HCT116 (cell line): ENCODE data around the gene FSTL4. TPM values are rescaled to one million over a fixed set of nuclear protein-coding genes. Genes with fewer than 3 reads are reported as not detected.
A peak's percentile ranks its signal among the peaks of the same experiment; 100 is the strongest.

ENCODE experiments used
- ATAC-seq: fragments of 200-7000 bp; cut with Tn5 transposase; 2 replicates; pipeline ENCODE4 v1.9.1; 2020; ENCODE audit warnings: mild to moderate bottlenecking, moderate library complexity
- BruUV-seq: library from RNA; stranded (reverse); fragments of 400-500 nt; replicated peaks from 2 replicates; lab custom pipeline; 2021; lab: Mats Ljungman, UMichigan
- CTCF ChIA-PET: fragments of 300-600 bp; sonication (Branson Sonifier 250); formaldehyde crosslinking; loops from one replicate; lab custom pipeline; 2021; ENCODE audit warnings: antibody characterized with exemption; lab: Charles Lee
- POLR2A ChIA-PET: fragments of 300-600, 350-600 bp; sonication (Branson Sonifier 250); formaldehyde crosslinking; loops from one replicate; lab custom pipeline; 2021; ENCODE audit warnings: antibody characterized with exemption; lab: Charles Lee
- RAD21 ChIA-PET, 2 experiments: fragments of 300-600 bp; sonication (Branson Sonifier 250); formaldehyde crosslinking; loops; one replicate each; lab custom pipeline; 2023; ENCODE audit warnings: low total read pairs in 2 of 2; ENCODE audit not compliant: uncharacterized antibody in 2 of 2, unreplicated experiment in 2 of 2, low non-redundant PET in 1 of 2; lab: Charles Lee
- DNase-seq: peaks from one replicate; pipeline ENCODE4 v3.0.0-alpha.2; 2010; ENCODE audit warnings: low read depth, low spot score
- H2AFZ ChIP-seq: fragments of 200-600 bp; shearing (Covaris generic), sonication (generic); 2 replicates; pipeline ENCODE4 v1.6.1; 2017; ENCODE audit warnings: low read depth, mixed run types, mixed read lengths, antibody characterized with exemption, low read length; ENCODE audit not compliant: poor library complexity, severe bottlenecking
- H3K27ac ChIP-seq: 2 replicates; pipeline ENCODE4 v1.5.1; 2012; ENCODE audit warnings: low read depth, low read length
- H3K27me3 ChIP-seq: fragments of 200-600 bp; sonication (generic); 2 replicates; pipeline ENCODE4 v1.6.1; 2016; ENCODE audit warnings: mixed run types, low read length, mixed read lengths; ENCODE audit not compliant: insufficient read depth
- H3K36me3 ChIP-seq, 2 experiments: fragments of 200-500 bp in 1 of 2; fragments of 200-600 bp in 1 of 2; sonication (Bioruptor generic) in 1 of 2; sonication (generic) in 1 of 2; 2 replicates each; pipeline versions ENCODE4 v1.5.1 to v1.6.1; 2014 to 2016; ENCODE audit warnings: low read length in 2 of 2, inconsistent platforms in 1 of 2, mixed read lengths in 1 of 2, mixed run types in 1 of 2; ENCODE audit not compliant: insufficient read depth in 2 of 2, control insufficient read depth in 1 of 2
- H3K4me1 ChIP-seq, 2 experiments: fragments of 200-600 bp in 1 of 2; sonication (generic) in 1 of 2; 2 replicates each; pipeline versions ENCODE4 v1.5.1 to v1.6.1; 2012 to 2017; ENCODE audit warnings: low read length in 2 of 2, inconsistent platforms in 1 of 2, mild to moderate bottlenecking in 1 of 2, mixed read lengths in 1 of 2, mixed run types in 1 of 2, moderate library complexity in 1 of 2; ENCODE audit not compliant: insufficient read depth in 2 of 2, control insufficient read depth in 1 of 2
- H3K4me2 ChIP-seq: fragments of 200-600 bp; sonication (generic); 2 replicates; pipeline ENCODE4 v1.6.1; 2017; ENCODE audit warnings: mixed run types, low read length, mixed read lengths
- H3K4me3 ChIP-seq, 2 experiments: fragments of 200-600 bp in 1 of 2; sonication (generic) in 1 of 2; replicated peaks in 1 of 2; 2 replicates each; pipeline ENCODE4 v1.5.1; 2011 to 2016; ENCODE audit warnings: low read length in 2 of 2, control low read depth in 1 of 2, low read depth in 1 of 2, mild to moderate bottlenecking in 1 of 2, mixed read lengths in 1 of 2, mixed run types in 1 of 2
- H3K79me2 ChIP-seq: fragments of 200-600 bp; sonication (generic); 2 replicates; pipeline ENCODE4 v1.6.1; 2017; ENCODE audit warnings: mild to moderate bottlenecking, mixed run types, low read length, moderate library complexity, mixed read lengths; ENCODE audit not compliant: insufficient read depth
- H3K9ac ChIP-seq: fragments of 200-600 bp; sonication (generic); 2 replicates; pipeline ENCODE4 v1.6.1; 2016; ENCODE audit warnings: low read length, mixed read lengths
- H3K9me2 ChIP-seq: fragments of 200-600 bp; sonication (generic), shearing (Covaris generic); 2 replicates; pipeline ENCODE4 v1.6.1; 2017; ENCODE audit warnings: mixed run types, mild to moderate bottlenecking, moderate library complexity; ENCODE audit not compliant: insufficient read depth
- H3K9me3 ChIP-seq, 2 experiments: fragments of 200-500 bp in 1 of 2; fragments of 200-600 bp in 1 of 2; sonication (Bioruptor generic) in 1 of 2; sonication (generic) in 1 of 2; 2 replicates each; pipeline ENCODE4 v1.6.1; 2014 to 2017; ENCODE audit warnings: low read length in 2 of 2, mixed read lengths in 2 of 2, inconsistent platforms in 1 of 2, low read depth in 1 of 2, mild to moderate bottlenecking in 1 of 2, mixed run types in 1 of 2, moderate library complexity in 1 of 2; ENCODE audit not compliant: control insufficient read depth in 1 of 2, insufficient read depth in 1 of 2
- H4K20me1 ChIP-seq: fragments of 200-600 bp; sonication (generic), shearing (Covaris generic); 2 replicates; pipeline ENCODE4 v1.6.1; 2017; ENCODE audit warnings: mixed run types, mild to moderate bottlenecking, moderate library complexity; ENCODE audit not compliant: insufficient read depth
- CBX3 ChIP-seq: IDR thresholded peaks from 2 replicates; pipeline ENCODE4 v1.6.1; 2012; ENCODE audit warnings: low read depth
- CEBPB ChIP-seq: IDR thresholded peaks from 2 replicates; pipeline ENCODE4 v1.6.1; 2012; ENCODE audit warnings: low read depth
- EGR1 ChIP-seq: IDR thresholded peaks from 2 replicates; pipeline ENCODE4 v1.6.1; 2012; ENCODE audit warnings: low read depth
- EZH2 ChIP-seq: fragments of 200-600 bp; sonication (generic); IDR thresholded peaks from 2 replicates; pipeline ENCODE4 v1.6.1; 2017; ENCODE audit warnings: antibody characterized with exemption, mixed run types
- EZH2phosphoT487 ChIP-seq: fragments of 200-600 bp; IDR thresholded peaks from 2 replicates; pipeline ENCODE4 v1.6.1; 2018; ENCODE audit warnings: antibody characterized with exemption, borderline replicate concordance
- POLR2A ChIP-seq: IDR thresholded peaks from 2 replicates; pipeline ENCODE4 v1.7.0; 2011; ENCODE audit warnings: borderline replicate concordance; ENCODE audit not compliant: insufficient read depth, insufficient read length; ENCODE audit errors: extremely low read depth
- POLR2AphosphoS5 ChIP-seq: IDR thresholded peaks from 2 replicates; pipeline ENCODE4 v1.6.1; 2011; ENCODE audit warnings: mild to moderate bottlenecking, low read depth, low read length, moderate library complexity
- REST ChIP-seq: IDR thresholded peaks from 2 replicates; pipeline ENCODE4 v1.6.1; 2012; ENCODE audit warnings: low read depth
- SIN3A ChIP-seq: IDR thresholded peaks from 2 replicates; pipeline ENCODE4 v1.6.1; 2012; ENCODE audit warnings: low read depth
- SP1 ChIP-seq: IDR thresholded peaks from 2 replicates; pipeline ENCODE4 v1.6.1; 2012; ENCODE audit warnings: low read depth
- TCF7L2 ChIP-seq: IDR thresholded peaks from 2 replicates; pipeline ENCODE4 v1.7.0; 2011; ENCODE audit warnings: borderline replicate concordance, inconsistent platforms; ENCODE audit not compliant: insufficient read depth, insufficient read length; ENCODE audit errors: extremely low read depth
- YY1 ChIP-seq: IDR thresholded peaks from 2 replicates; pipeline ENCODE4 v1.6.1; 2011; ENCODE audit warnings: low read length, low read depth, moderate library complexity, mild to moderate bottlenecking; ENCODE audit not compliant: insufficient replicate concordance; ENCODE audit errors: extremely low read depth
- intact Hi-C: fragments of 100-400 bp; cut with micrococcal nuclease; formaldehyde crosslinking; loops from 2 replicates; pipeline ENCODE4 v1.10.0; 2022
- total RNA-seq: library from RNA; stranded (reverse); gene quantifications from one replicate; pipeline ENCODE4 v1.2.1, GENCODE V29; 2021; ENCODE audit not compliant: unreplicated experiment

The FSTL4 gene
- total RNA-seq, 1 experiment from 2014 or later, result 0.37 TPM

GRCh38 chr5:133618141-133618540 is 5.8 kb upstream of the FSTL4 start:
- H3K4me2 ChIP-seq, result peak overlapping the region; percentile 24; the same call in 1 of the 2 replicates
- H4K20me1 ChIP-seq, result no peaks in the 10 kb centered on the region
- no peaks in the 10 kb centered on the region for H3K9me2 ChIP-seq
- intact Hi-C loops, result no loop called here
- H3K4me3 ChIP-seq, result peak overlapping the region in 1 of 2 experiments; percentile 31; a peak in 1 of 4 replicates
- CTCF ChIA-PET, result no interaction called here
- H3K79me2 ChIP-seq, result no peaks in the 10 kb centered on the region
- TF ChIP-seq CEBPB, result no peak
- no peak for TF ChIP-seq YY1
- TF ChIP-seq EGR1, result no peak
- no peak for TF ChIP-seq POLR2AphosphoS5
- TF ChIP-seq REST, result no peak
- no peak for TF ChIP-seq EZH2
- no peak for TF ChIP-seq TCF7L2
- TF ChIP-seq POLR2A, result no peak
- TF ChIP-seq SP1, result no peak
- no peak for TF ChIP-seq SIN3A
- no peak for TF ChIP-seq CBX3
- no peak for TF ChIP-seq EZH2phosphoT487
- DNase-seq, result no peak
- H2AFZ ChIP-seq, result no peak overlapping the region
- H3K27me3 ChIP-seq, result peaks cover 39% of the 10 kb centered on the region
- RAD21 ChIA-PET, result no interaction called here
- no peaks in the 10 kb centered on the region for H3K4me1 ChIP-seq
- no peak overlapping the region for H3K9ac ChIP-seq
- no peaks in the 10 kb centered on the region for H3K9me3 ChIP-seq
- POLR2A ChIA-PET, result no interaction called here
- no peaks in the 10 kb centered on the region for H3K36me3 ChIP-seq
- no peak overlapping the region for H3K27ac ChIP-seq
- no peak for ATAC-seq
- BruUV-seq, result no TSS peak
